ENCODE data around the gene PARP4.

- TF ChIP-seq CTCF (conservative IDR thresholded peaks at IDR 0.05 in 1 of 2, IDR thresholded peaks at IDR 0.05 in 1 of 2; ENCODE audit: extremely low read depth in 1 of 2, insufficient read depth in 1 of 2, low read depth in 1 of 2, low read length in 2 of 2) (no peak), EZH2 (IDR thresholded peaks at IDR 0.05; ENCODE audit: borderline replicate concordance, low read length) (no peak)
Measured at GRCh38 chr13:24505756-24506155, 6.8 kb downstream of the PARP4 start.

Data from mammary epithelial cell (primary cell).